PFSK-1 (cell line): Measurements from ENCODE around the gene KIR2DL4.
"Not testable (repeated sequence)": the region's sequence is repeated elsewhere in the genome, so short reads cannot be mapped to it uniquely, and the experiment has no call there.

Source experiments
- POLR2AphosphoS5 ChIP-seq: IDR thresholded peaks from 2 replicates; pipeline ENCODE4 v1.6.1; 2012; ENCODE audit warnings: low read depth, mild to moderate bottlenecking, control low read depth, low read length, moderate library complexity
- REST ChIP-seq, 2 experiments: IDR thresholded peaks; 2 replicates each; pipeline versions ENCODE4 v1.6.1 to v1.8.0; 2011 to 2012; ENCODE audit warnings: low read depth in 2 of 2, low read length in 2 of 2, control low read depth in 1 of 2, inconsistent platforms in 1 of 2, mild to moderate bottlenecking in 1 of 2, moderate library complexity in 1 of 2; ENCODE audit not compliant: insufficient read depth in 1 of 2
- SIN3A ChIP-seq: IDR thresholded peaks from 2 replicates; pipeline ENCODE4 v1.6.1; 2012; ENCODE audit warnings: mild to moderate bottlenecking, low read length, moderate library complexity, borderline replicate concordance; ENCODE audit not compliant: insufficient read depth
- TAF1 ChIP-seq: IDR thresholded peaks from 2 replicates; pipeline ENCODE4 v1.6.1; 2012; ENCODE audit warnings: low read length, control low read depth, borderline replicate concordance; ENCODE audit not compliant: insufficient read depth

GRCh38 chr19:54769646-54770045 lies 33.8 kb upstream of the KIR2DL4 start, which contains the start of gene KIR2DL1:
- TF ChIP-seq REST (IDR thresholded peaks at IDR 0.05; ENCODE audit: insufficient read depth in 1 of 2, low read depth in 2 of 2, low read length in 2 of 2); TAF1; POLR2AphosphoS5; SIN3A: not testable (repeated sequence)
